ENCODE data around the gene MADD.

GRCh38 chr11:47253660-47254059 is 16.3 kb upstream of the MADD start:
- TF ChIP-seq, protein P1, sequence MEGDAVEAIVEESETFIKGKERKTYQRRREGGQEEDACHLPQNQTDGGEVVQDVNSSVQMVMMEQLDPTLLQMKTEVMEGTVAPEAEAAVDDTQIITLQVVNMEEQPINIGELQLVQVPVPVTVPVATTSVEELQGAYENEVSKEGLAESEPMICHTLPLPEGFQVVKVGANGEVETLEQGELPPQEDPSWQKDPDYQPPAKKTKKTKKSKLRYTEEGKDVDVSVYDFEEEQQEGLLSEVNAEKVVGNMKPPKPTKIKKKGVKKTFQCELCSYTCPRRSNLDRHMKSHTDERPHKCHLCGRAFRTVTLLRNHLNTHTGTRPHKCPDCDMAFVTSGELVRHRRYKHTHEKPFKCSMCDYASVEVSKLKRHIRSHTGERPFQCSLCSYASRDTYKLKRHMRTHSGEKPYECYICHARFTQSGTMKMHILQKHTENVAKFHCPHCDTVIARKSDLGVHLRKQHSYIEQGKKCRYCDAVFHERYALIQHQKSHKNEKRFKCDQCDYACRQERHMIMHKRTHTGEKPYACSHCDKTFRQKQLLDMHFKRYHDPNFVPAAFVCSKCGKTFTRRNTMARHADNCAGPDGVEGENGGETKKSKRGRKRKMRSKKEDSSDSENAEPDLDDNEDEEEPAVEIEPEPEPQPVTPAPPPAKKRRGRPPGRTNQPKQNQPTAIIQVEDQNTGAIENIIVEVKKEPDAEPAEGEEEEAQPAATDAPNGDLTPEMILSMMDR (IDR thresholded peaks at IDR 0.05): no peak
- TF ChIP-seq POLR2A (IDR thresholded peaks at IDR 0.05): no peak

All from lower leg skin (tissue), 3 donors.